NOMO-1 (cell line): ENCODE results near the gene TMSB10.
"Not testable (repeated sequence)": the region's sequence is repeated elsewhere in the genome, so short reads cannot be mapped to it uniquely, and the experiment has no call there.

ENCODE experiments used
- DNase-seq, 2 experiments: peaks; one replicate each; lab custom pipeline; 2025; ENCODE audit not compliant: unreplicated experiment in 2 of 2; lab: John Stamatoyannopoulos, UW

Gene TMSB10

GRCh38 chr2:84905181-84906107 lies at the start of gene TMSB10:
TMSB10 (plus strand) TSS chr2:84905656.
- DNase-seq, result peak; percentile 74 to 85

- no peak for DNase-seq
Measured at GRCh38 chr2:84855731-84856130, 49.7 kb upstream of the TMSB10 start.

- peak; percentile 62 to 84 for DNase-seq
Measured at GRCh38 chr2:84856787-84857186, 48.7 kb upstream of the TMSB10 start.

GRCh38 chr2:84857566-84857965 lies 47.9 kb upstream of the TMSB10 start:
- DNase-seq, result no peak

- DNase-seq, result no peak
Measured at GRCh38 chr2:84858123-84858522, 47.3 kb upstream of the TMSB10 start.

- DNase-seq, result no peak
Measured at GRCh38 chr2:84858937-84859336, 46.5 kb upstream of the TMSB10 start.

GRCh38 chr2:84861539-84861938 lies 43.9 kb upstream of the TMSB10 start:
- DNase-seq, result no peak

GRCh38 chr2:84862006-84862405 lies 43.5 kb upstream of the TMSB10 start:
- DNase-seq, result no peak

- DNase-seq, result peak in 1 of 2 experiments; percentile 34
Measured at GRCh38 chr2:84865181-84865783, 40.2 kb upstream of the TMSB10 start.

- DNase-seq, result no peak
Measured at GRCh38 chr2:84866122-84866521, 39.3 kb upstream of the TMSB10 start.

GRCh38 chr2:84868327-84868726 lies 37.1 kb upstream of the TMSB10 start:
- not testable (repeated sequence) for DNase-seq

- DNase-seq, result no peak
Measured at GRCh38 chr2:84870306-84870705, 35.1 kb upstream of the TMSB10 start.

- DNase-seq, result not testable (repeated sequence)
Measured at GRCh38 chr2:84872691-84873090, 32.8 kb upstream of the TMSB10 start.

- no peak for DNase-seq
Measured at GRCh38 chr2:84873350-84873749, 32.1 kb upstream of the TMSB10 start.

GRCh38 chr2:84874381-84875212 lies 30.9 kb upstream of the TMSB10 start:
- no peak for DNase-seq

GRCh38 chr2:84875213-84875560 lies 30.3 kb upstream of the TMSB10 start:
- DNase-seq, result no peak

GRCh38 chr2:84875619-84876018 lies 29.8 kb upstream of the TMSB10 start:
- DNase-seq, result not testable (repeated sequence)

- DNase-seq, result no peak
Measured at GRCh38 chr2:84876369-84876768, 29.1 kb upstream of the TMSB10 start.

GRCh38 chr2:84878459-84878858 lies 27.0 kb upstream of the TMSB10 start:
- no peak for DNase-seq

- no peak for DNase-seq
Measured at GRCh38 chr2:84878896-84879583, 26.4 kb upstream of the TMSB10 start.
